Right atrium auricular region (tissue), 2 donors: Measurements from ENCODE around the gene ADRM1. TPM values are rescaled to one million over a fixed set of nuclear protein-coding genes. Genes with fewer than 3 reads are reported as not detected.
A peak's percentile ranks its signal among the peaks of the same experiment; 100 is the strongest.

Source experiments
- DNase-seq: peaks from one replicate; pipeline ENCODE4 v3.0.0-alpha.2; 2019; ENCODE audit warnings: low spot score
- H3K27ac ChIP-seq, 2 donors: fragments of 200-600 bp; sonication (generic); 1 replicate in 1 of 2; 2 replicates in 1 of 2; pipeline ENCODE4 v1.5.1; 2016 to 2019
- H3K27me3 ChIP-seq, 2 donors: fragments of 200-600 bp; sonication (generic); one replicate each; pipeline versions ENCODE4 v1.5.1 to v1.6.0; 2017 to 2019
- H3K36me3 ChIP-seq: fragments of 200-600 bp; sonication (generic); one replicate; pipeline ENCODE4 v1.5.1; 2016
- H3K4me1 ChIP-seq, 2 donors: fragments of 200-600 bp; sonication (generic); one replicate each; pipeline versions ENCODE4 v1.5.1 to v1.6.0; 2017 to 2019
- H3K4me3 ChIP-seq, 2 donors: fragments of 200-600 bp; sonication (generic); 1 replicate in 1 of 2; 2 replicates in 1 of 2; pipeline ENCODE4 v1.5.1; 2017 to 2019; ENCODE audit warnings: mild to moderate bottlenecking in 1 of 2, moderate library complexity in 1 of 2
- H3K9me3 ChIP-seq, 2 donors: fragments of 200-600 bp; sonication (generic); one replicate each; pipeline ENCODE4 v1.5.1; 2019
- CTCF ChIP-seq, 2 donors: fragments of 200-600 bp; sonication (generic); IDR thresholded peaks; one replicate each; pipeline ENCODE4 v1.5.1; 2019; ENCODE audit warnings: antibody characterized with exemption in 2 of 2
- total RNA-seq, 2 donors: library from RNA; depleted of rRNA; stranded (reverse); fragments of >200 nt; gene quantifications; one replicate each; pipeline ENCODE4 v1.1.0, GENCODE V29; 2016

Gene ADRM1
- total RNA-seq, 2 donors from 2014 or later: 95.9 to 128 TPM

DNA sequence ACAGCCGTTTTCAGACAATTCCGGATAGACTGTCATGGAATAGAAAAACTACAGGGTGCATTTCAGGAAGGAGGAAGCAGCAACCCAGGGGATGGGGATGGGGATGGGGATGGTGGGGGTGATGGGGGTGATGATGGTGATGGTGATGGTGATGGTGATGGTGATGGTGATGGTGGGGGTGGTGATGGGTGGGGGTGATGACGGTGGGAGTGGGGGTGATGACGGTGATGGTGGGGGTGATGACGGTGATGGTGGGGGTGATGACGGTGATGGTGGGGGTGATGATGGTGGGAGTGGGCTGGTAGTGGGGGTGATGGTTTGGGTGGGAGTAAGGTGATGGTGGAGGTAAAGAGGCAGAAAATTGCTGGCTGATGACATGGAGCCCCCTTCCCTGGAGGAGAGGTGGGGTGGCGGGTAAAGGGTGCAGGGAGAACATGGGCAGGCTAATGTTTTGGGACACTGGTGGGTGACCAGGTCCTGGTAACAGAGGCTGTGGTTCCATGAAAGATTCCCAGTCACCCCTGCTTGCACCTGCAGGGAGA is 46.8 kb downstream of the ADRM1 start:
- peaks cover 39% of the 10 kb centered on the region for H3K36me3 ChIP-seq
- no peak overlapping the region for H3K27ac ChIP-seq
- no peak for DNase-seq

GRCh38 chr20:62350098-62350628 is 47.4 kb downstream of the ADRM1 start:
- TF ChIP-seq CTCF (IDR thresholded peaks at IDR 0.05): no peak
- Histone ChIP-seq H3K9me3 (no peaks in the 10 kb centered on the region), H3K4me1 (peaks cover 0 to 31% of the 10 kb centered on the region in 2 donors), H3K4me3 (no peak overlapping the region), H3K36me3 (peaks cover 39% of the 10 kb centered on the region), H3K27me3 (no peaks in the 10 kb centered on the region), H3K27ac (peak overlapping the region in 1 of 2 donors; percentile 2)
- no peak for DNase-seq

More for the DNA sequence above, 46.8 kb downstream of the ADRM1 start:
- Histone ChIP-seq H3K27me3 (no peaks in the 10 kb centered on the region), H3K9me3 (no peaks in the 10 kb centered on the region), H3K4me1 (peaks cover 0 to 26% of the 10 kb centered on the region in 2 donors), H3K4me3 (no peak overlapping the region)
- no peak for TF ChIP-seq CTCF (IDR thresholded peaks at IDR 0.05)

GRCh38 chr20:62350629-62351422 is 48.0 kb downstream of the ADRM1 start:
- no peak for TF ChIP-seq CTCF (IDR thresholded peaks at IDR 0.05)
- peak overlapping the region in 1 of 2 donors; percentile 2 for H3K27ac ChIP-seq
- H3K36me3 ChIP-seq: peaks cover 33% of the 10 kb centered on the region
- H3K9me3 ChIP-seq: no peaks in the 10 kb centered on the region
- DNase-seq: no peak
- no peak overlapping the region for H3K4me3 ChIP-seq
- peaks cover 0 to 38% of the 10 kb centered on the region in 2 donors for H3K4me1 ChIP-seq
- H3K27me3 ChIP-seq: no peaks in the 10 kb centered on the region

DNA sequence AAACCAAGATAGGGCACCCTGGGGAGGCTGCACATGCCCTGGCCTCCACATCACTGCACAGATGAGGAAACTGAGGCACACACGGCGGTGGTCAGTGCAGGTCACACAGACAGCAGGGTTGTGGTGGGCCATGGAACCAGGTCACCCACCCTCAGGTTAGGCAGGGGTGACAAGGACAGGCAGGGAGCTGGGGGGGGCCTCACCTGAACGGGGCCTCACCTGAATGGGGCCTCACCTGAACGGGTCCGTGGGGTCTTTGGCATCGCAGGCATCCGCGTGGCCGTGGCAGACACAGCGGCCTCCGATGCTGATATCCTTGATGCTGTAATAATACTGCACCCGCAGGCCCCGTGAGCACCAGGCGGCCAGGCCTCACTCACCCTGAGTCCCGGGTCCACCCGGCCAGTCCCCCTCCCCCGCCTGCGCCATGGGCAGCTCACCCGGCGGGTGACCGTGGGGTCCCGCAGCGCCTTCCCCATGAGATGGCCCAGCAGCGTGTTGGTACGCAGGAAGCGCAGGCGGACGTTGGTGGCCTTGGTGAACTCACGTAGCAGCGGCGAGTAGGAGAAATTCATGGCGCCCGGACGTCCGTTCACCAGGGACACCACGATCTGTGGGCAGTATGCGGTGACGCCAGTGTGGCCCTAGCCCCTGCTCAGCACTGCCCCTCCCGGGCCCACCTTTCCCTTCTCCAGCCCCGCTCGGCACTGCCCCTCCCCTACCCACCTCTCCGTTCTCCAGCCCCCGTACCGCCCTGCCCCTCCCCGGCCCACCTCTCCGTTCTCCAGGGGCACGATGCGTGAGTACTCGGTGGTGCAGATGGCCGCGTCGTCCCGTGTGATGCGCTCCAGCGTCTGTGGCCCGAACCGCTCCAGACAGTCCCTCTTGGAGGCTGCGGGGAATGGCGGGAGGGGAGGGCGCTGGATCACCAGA is 48.9 kb downstream of the ADRM1 start:
- H3K9me3 ChIP-seq: no peaks in the 10 kb centered on the region
- H3K4me3 ChIP-seq: no peak overlapping the region
- no peak for DNase-seq
- no peaks in the 10 kb centered on the region for H3K27me3 ChIP-seq
- peak overlapping the region; percentile 90 to 92 for H3K27ac ChIP-seq
- H3K36me3 ChIP-seq: peaks cover 24% of the 10 kb centered on the region
- H3K4me1 ChIP-seq: peaks cover 0 to 47% of the 10 kb centered on the region in 2 donors
- no peak for TF ChIP-seq CTCF (IDR thresholded peaks at IDR 0.05)

GRCh38 chr20:62352402-62353288 is 49.8 kb downstream of the ADRM1 start:
- Histone ChIP-seq H3K4me3 (no peak overlapping the region), H3K9me3 (no peaks in the 10 kb centered on the region), H3K36me3 (peaks cover 19% of the 10 kb centered on the region), H3K27me3 (no peaks in the 10 kb centered on the region), H3K4me1 (peaks cover 0 to 56% of the 10 kb centered on the region in 2 donors), H3K27ac (peak overlapping the region; percentile 90 to 92)
- peak in 1 of 2 donors; percentile 60 for TF ChIP-seq CTCF (IDR thresholded peaks at IDR 0.05)
- DNase-seq: peak; percentile 83
